Epithelial cell of esophagus (primary cell): ENCODE measurements around the gene KRTAP1-4.
"Not testable (repeated sequence)": the region's sequence is repeated elsewhere in the genome, so short reads cannot be mapped to it uniquely, and the experiment has no call there.

Experiments
- DNase-seq: peaks from one replicate; pipeline ENCODE4 v3.0.0; 2010; ENCODE audit warnings: low read depth
- H3K4me3 ChIP-seq: 2 replicates; pipeline ENCODE4 v1.5.1; 2011; ENCODE audit warnings: mild to moderate bottlenecking, low read length, control low read depth
- CTCF ChIP-seq: IDR thresholded peaks from 2 replicates; pipeline ENCODE4 v1.5.1; 2011; ENCODE audit warnings: low read depth, mild to moderate bottlenecking, low read length, control low read depth, inconsistent platforms; ENCODE audit not compliant: insufficient read depth; ENCODE audit errors: missing control alignments

Gene KRTAP1-4

GRCh38 chr17:41058741-41059140 is 28.7 kb upstream of the KRTAP1-4 start:
- no peak overlapping the region for H3K4me3 ChIP-seq
- no peak for TF ChIP-seq CTCF
- peak; percentile 24 for DNase-seq

- no peak overlapping the region for H3K4me3 ChIP-seq
- no peak for TF ChIP-seq CTCF
- DNase-seq, result no peak
These were observed 27.6 kb upstream of the KRTAP1-4 start for GRCh38 chr17:41057547-41057946.

GRCh38 chr17:41055130-41055529 is 25.1 kb upstream of the KRTAP1-4 start, which contains the start of gene KRTAP2-2:
TSS of gene KRTAP2-2 (minus strand) at chr17:41055230. CDS start at chr17:41055211, 19 bp downstream.
- DNase-seq, H3K4me3 ChIP-seq: not testable (repeated sequence)

GRCh38 chr17:41054556-41054955 is 24.6 kb upstream of the KRTAP1-4 start:
- not testable (repeated sequence) for H3K4me3 ChIP-seq, DNase-seq

GRCh38 chr17:41054025-41054424 is 24.0 kb upstream of the KRTAP1-4 start:
- TF ChIP-seq CTCF, result no peak
- no peak for DNase-seq
- no peak overlapping the region for H3K4me3 ChIP-seq

- no peak for TF ChIP-seq CTCF
- H3K4me3 ChIP-seq, result no peak overlapping the region
- DNase-seq, result no peak
These were observed 22.6 kb upstream of the KRTAP1-4 start for GRCh38 chr17:41052566-41052965.

GRCh38 chr17:41049110-41049509 is 19.1 kb upstream of the KRTAP1-4 start:
- peak; percentile 36 for DNase-seq
- TF ChIP-seq CTCF, result no peak
- H3K4me3 ChIP-seq, result no peak overlapping the region

GRCh38 chr17:41048441-41048840 is 18.4 kb upstream of the KRTAP1-4 start:
- H3K4me3 ChIP-seq, result no peak overlapping the region
- TF ChIP-seq CTCF, result no peak
- peak; percentile 53 for DNase-seq

GRCh38 chr17:41046735-41047465 is 16.9 kb upstream of the KRTAP1-4 start, which contains the start of gene KRTAP2-1:
TSS of gene KRTAP2-1 (minus strand) at chr17:41047316. CDS start at chr17:41047267, 49 bp downstream.
- not testable (repeated sequence) for H3K4me3 ChIP-seq, DNase-seq
